Gastroesophageal sphincter (tissue), 3 donors: ENCODE results near the gene C22orf31.

Source experiments
- EP300 ChIP-seq: sonication (generic); formaldehyde crosslinking; IDR thresholded peaks from one replicate; pipeline ENCODE4 v1.6.1; 2017; ENCODE audit warnings: antibody characterized with exemption, mild to moderate bottlenecking
- POLR2A ChIP-seq, 2 donors: fragments of 450-650 bp; IDR thresholded peaks; one replicate each; pipeline ENCODE4 v1.6.1; 2017; ENCODE audit warnings: antibody characterized with exemption in 2 of 2, mild to moderate bottlenecking in 2 of 2, moderate library complexity in 1 of 2
- POLR2AphosphoS5 ChIP-seq: sonication (generic); formaldehyde crosslinking; IDR thresholded peaks from one replicate; pipeline ENCODE4 v1.6.1; 2017; ENCODE audit warnings: antibody characterized with exemption
- TF ChIP-seq, protein P1 (sequence below), 4 experiments: fragments of 200-600 bp in 2 of 4; fragments of 450-650 bp in 2 of 4; sonication (generic) in 1 of 4; IDR thresholded peaks; one replicate each; pipeline ENCODE4 v1.5.1; 2017 to 2019; ENCODE audit warnings: antibody characterized with exemption in 4 of 4, mild to moderate bottlenecking in 2 of 4, moderate library complexity in 2 of 4

DNA sequence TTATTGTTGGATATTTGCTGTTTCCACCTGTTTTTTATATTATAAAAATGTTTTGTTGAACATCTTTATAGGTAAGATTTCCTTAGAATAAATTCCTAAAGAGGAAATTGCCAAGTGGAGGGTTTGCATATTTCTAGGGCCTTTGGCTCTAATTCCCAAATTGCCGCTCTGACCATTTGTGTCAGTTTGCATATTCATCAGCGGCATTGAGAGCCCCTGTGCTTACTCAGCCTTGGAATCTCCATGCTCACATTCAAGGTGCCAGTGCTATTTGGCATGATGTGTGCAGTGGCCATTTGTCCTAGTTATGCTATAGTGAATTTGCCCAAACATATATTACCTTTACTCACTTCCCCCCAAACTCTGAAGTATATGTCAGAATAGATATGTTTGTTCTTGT, 36.7 kb upstream of the C22orf31 start:
- TF ChIP-seq POLR2A (IDR thresholded peaks at IDR 0.05) (no peak), POLR2AphosphoS5 (no peak), EP300 (no peak)
- TF ChIP-seq, protein P1, sequence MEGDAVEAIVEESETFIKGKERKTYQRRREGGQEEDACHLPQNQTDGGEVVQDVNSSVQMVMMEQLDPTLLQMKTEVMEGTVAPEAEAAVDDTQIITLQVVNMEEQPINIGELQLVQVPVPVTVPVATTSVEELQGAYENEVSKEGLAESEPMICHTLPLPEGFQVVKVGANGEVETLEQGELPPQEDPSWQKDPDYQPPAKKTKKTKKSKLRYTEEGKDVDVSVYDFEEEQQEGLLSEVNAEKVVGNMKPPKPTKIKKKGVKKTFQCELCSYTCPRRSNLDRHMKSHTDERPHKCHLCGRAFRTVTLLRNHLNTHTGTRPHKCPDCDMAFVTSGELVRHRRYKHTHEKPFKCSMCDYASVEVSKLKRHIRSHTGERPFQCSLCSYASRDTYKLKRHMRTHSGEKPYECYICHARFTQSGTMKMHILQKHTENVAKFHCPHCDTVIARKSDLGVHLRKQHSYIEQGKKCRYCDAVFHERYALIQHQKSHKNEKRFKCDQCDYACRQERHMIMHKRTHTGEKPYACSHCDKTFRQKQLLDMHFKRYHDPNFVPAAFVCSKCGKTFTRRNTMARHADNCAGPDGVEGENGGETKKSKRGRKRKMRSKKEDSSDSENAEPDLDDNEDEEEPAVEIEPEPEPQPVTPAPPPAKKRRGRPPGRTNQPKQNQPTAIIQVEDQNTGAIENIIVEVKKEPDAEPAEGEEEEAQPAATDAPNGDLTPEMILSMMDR (IDR thresholded peaks at IDR 0.05) = no peak
